ENCODE measurements around the gene CNIH2. TPM values are rescaled to one million over a fixed set of nuclear protein-coding genes. Genes with fewer than 3 reads are reported as not detected.
A peak's percentile ranks its signal among the peaks of the same experiment; 100 is the strongest.
"Not testable (repeated sequence)": the region's sequence is repeated elsewhere in the genome, so short reads cannot be mapped to it uniquely, and the experiment has no call there.

Gene CNIH2
- total RNA-seq, 4 donors from 2014 or later, result not detected

DNA sequence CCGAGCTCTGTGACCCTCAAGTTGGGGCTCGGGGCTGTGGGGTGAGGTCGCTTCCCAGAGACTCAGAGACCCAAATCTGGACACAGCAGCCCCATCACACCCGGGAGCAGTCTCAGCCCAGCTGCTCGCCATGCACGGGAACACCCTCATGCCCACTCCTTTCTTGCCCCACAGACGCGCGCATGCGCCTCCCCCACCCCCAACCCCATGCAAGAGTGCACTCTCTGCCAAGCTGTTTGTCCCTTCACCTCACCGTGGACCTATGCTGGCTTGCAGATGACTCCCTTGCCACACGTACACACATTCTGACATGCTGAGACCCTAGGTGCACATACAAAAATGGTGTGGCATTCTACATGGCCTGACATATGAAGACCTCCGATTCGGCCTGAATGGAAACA is 39.3 kb downstream of the CNIH2 start:
- intact Hi-C loops (cut with DNase I; ENCODE audit: low total_unique reads), result no loop called here
- H3K4me3 ChIP-seq, result peak overlapping the region; percentile 44 to 68 (median 50)
- H3K4me1 ChIP-seq, result peaks cover 9 to 10% of the 10 kb centered on the region in 2 donors

DNA sequence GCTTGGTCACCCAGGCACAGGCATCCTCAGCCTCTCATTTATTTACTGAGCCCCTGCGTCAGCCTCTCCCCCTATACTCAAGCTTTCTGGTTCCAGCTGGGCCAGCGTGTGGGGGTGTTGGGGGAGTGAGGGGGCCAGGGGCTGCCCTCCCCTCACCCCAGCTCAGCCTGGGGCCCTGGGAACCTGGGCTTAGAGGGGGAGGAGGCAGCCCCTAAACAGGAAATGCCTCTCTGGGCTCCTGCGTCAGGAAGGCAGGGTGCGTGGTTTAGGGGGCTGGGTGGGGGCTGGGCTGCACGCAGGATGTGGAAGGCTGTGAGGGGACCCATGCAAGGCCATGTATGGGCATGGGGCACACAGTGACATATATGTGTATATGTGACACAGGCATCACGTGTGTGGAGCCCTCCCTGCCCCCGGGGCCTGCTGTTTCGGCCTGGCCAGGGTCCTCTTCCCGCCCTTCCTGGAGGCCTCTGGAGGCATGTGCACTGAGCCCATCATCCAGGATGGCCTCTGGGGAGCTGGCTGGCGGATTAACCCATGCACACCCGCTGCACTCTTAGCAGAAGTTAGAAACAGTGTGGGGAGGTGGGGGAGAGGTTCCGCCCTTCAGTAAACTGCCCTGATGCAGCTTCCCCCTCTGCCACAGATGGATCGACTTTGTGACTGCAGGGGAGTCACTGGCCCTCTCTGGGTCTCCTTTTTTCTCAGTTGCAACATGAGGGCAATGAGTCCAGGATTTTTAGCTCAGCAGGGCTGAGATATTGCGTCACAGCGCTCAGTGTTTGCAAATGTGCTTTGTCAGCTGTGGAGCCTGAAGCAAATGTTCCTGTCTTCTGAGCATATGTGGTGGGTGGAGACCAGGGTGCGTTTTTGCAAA is 40.0 kb downstream of the CNIH2 start:
- no peak overlapping the region for H3K4me3 ChIP-seq
- ATAC-seq (peak; percentile 57 to 63), DNase-seq (peak; percentile 49 to 67)
- H3K27ac ChIP-seq, result peak overlapping the region; percentile 72 to 84 (median 80)
- peaks cover 9 to 11% of the 10 kb centered on the region in 2 donors for H3K4me1 ChIP-seq
- peaks cover 5 to 14% (median 12%) of the 10 kb centered on the region in 3 donors for H3K27me3 ChIP-seq
- intact Hi-C loops (cut with DNase I; ENCODE audit: low total_unique reads) (no loop called here), in situ Hi-C loops (cut with MboI; ENCODE audit: low sequenced_read_pairs in 4 of 4) (no loop called here)
- no peaks in the 10 kb centered on the region for H3K9me3 ChIP-seq
- no peaks in the 10 kb centered on the region for H3K36me3 ChIP-seq
- TF ChIP-seq CTCF (IDR thresholded peaks at IDR 0.05 in 4 of 5, conservative IDR thresholded peaks at IDR 0.05 in 1 of 5) (no peak), POLR2A (IDR thresholded peaks at IDR 0.05) (no peak)

More for the DNA sequence above, 39.3 kb downstream of the CNIH2 start:
- Histone ChIP-seq H3K27ac (peak overlapping the region; percentile 72 to 84 (median 80)), H3K27me3 (peaks cover 5 to 14% (median 12%) of the 10 kb centered on the region in 3 donors), H3K9me3 (no peaks in the 10 kb centered on the region), H3K36me3 (no peaks in the 10 kb centered on the region)
- DNase-seq, result no peak
- in situ Hi-C loops (cut with MboI; ENCODE audit: low sequenced_read_pairs in 4 of 4), result no loop called here
- TF ChIP-seq CTCF (IDR thresholded peaks at IDR 0.05 in 4 of 5, conservative IDR thresholded peaks at IDR 0.05 in 1 of 5) (no peak), POLR2A (IDR thresholded peaks at IDR 0.05) (no peak)
- no peak for ATAC-seq

DNA sequence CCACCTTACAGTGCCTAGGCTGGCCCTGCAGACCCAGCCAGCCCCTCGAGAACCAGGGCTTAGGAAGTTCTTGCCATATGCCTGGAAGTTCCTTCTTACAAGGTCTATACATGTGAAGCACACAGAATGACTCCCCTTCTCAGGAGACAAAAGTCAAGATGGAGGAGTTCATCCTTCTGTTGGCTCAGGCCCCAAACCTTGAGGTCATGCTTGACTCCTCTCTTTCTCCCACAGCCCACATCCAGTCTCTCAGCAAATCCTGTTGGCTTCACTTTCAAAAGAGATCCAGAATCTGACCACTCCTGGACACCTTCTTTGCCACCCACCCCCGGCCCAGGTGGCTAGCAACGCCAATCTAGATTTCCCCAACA is 40.6 kb downstream of the CNIH2 start:
- in situ Hi-C loops (cut with MboI; ENCODE audit: low sequenced_read_pairs in 4 of 4) (no loop called here), intact Hi-C loops (cut with DNase I; ENCODE audit: low total_unique reads) (no loop called here)
- no peak for TF ChIP-seq CTCF (IDR thresholded peaks at IDR 0.05 in 4 of 5, conservative IDR thresholded peaks at IDR 0.05 in 1 of 5)
- TF ChIP-seq POLR2A (IDR thresholded peaks at IDR 0.05), result no peak
- DNase-seq (no peak), ATAC-seq (no peak)
- Histone ChIP-seq H3K9me3 (no peaks in the 10 kb centered on the region), H3K4me3 (no peak overlapping the region), H3K27ac (peak overlapping the region; percentile 72 to 84 (median 80)), H3K27me3 (peaks cover 5 to 14% (median 12%) of the 10 kb centered on the region in 3 donors), H3K4me1 (peaks cover 9 to 11% of the 10 kb centered on the region in 2 donors), H3K36me3 (no peaks in the 10 kb centered on the region)

- H3K9me3 ChIP-seq; H3K4me3 ChIP-seq; intact Hi-C loops (cut with DNase I; ENCODE audit: low total_unique reads); H3K36me3 ChIP-seq; DNase-seq; H3K27ac ChIP-seq; ATAC-seq; in situ Hi-C loops (cut with MboI; ENCODE audit: low sequenced_read_pairs in 4 of 4): not testable (repeated sequence)
- H3K4me1 ChIP-seq, result peaks cover 9 to 11% of the 10 kb centered on the region in 2 donors
- H3K27me3 ChIP-seq, result peaks cover 5 to 12% (median 10%) of the 10 kb centered on the region in 3 donors
These were observed 42.3 kb downstream of the CNIH2 start for GRCh38 chr11:66320289-66320688.

DNA sequence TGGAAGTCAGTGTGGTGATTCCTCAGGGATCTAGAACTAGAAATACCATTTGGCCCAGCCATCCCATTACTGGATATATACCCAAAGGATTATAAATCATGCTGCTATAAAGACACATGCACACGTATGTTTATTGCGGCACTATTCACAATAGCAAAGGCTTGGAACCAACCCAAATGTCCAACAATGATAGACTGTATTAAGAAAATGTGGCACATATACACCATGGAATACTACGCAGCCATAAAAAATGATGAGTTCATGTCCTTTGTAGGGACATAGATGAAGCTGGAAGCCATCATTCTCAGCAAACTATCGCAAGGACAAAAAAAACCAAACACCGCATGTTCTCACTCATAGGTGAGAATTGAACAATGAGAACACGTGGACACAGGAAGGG is 42.8 kb downstream of the CNIH2 start:
- in situ Hi-C loops (cut with MboI; ENCODE audit: low sequenced_read_pairs in 4 of 4); H3K4me3 ChIP-seq: not testable (repeated sequence)
- peaks cover 9 to 11% of the 10 kb centered on the region in 2 donors for H3K4me1 ChIP-seq

More for the DNA sequence above, 42.8 kb downstream of the CNIH2 start:
- H3K36me3 ChIP-seq; H3K27me3 ChIP-seq; intact Hi-C loops (cut with DNase I; ENCODE audit: low total_unique reads); ATAC-seq; H3K9me3 ChIP-seq; DNase-seq; H3K27ac ChIP-seq: not testable (repeated sequence)

Data from gastrocnemius medialis (tissue), 4 donors.